HG03442 (cell line): ENCODE results near the gene IFNA14.
"Not testable (repeated sequence)": the region's sequence is repeated elsewhere in the genome, so short reads cannot be mapped to it uniquely, and the experiment has no call there.

Experiments
- ATAC-seq: cut with Tn5 transposase; IDR thresholded peaks from one replicate; pipeline ENCODE4 v1.9.1; 2021; ENCODE audit warnings: mild to moderate bottlenecking, moderate library complexity; ENCODE audit not compliant: unreplicated experiment

Gene IFNA14

DNA sequence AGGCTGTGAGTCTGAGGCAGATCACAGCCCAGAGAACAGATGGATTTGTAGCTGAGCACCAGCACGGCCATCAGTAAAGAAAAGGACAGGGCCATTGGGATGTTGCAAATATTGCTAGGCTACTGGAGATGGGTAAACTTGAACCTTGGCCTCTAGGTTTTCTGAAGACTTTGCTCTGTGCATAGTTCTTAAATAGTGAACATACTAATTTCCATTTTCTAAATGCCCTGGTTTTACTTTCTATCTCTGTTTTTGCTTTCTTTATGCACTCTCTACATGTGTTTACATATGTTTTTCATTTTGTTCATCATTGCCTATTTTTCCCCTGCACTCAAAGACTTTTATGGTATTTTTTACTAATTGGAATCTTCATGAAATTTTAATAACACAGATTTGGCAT, 22.6 kb downstream of the IFNA14 start, which contains the start of gene IFNA16:
Gene IFNA16 (minus strand): TSS at position 101 of the 400 bp plus-strand sequence. CDS start 6 bp downstream, at position 95.
- ATAC-seq = not testable (repeated sequence)

DNA sequence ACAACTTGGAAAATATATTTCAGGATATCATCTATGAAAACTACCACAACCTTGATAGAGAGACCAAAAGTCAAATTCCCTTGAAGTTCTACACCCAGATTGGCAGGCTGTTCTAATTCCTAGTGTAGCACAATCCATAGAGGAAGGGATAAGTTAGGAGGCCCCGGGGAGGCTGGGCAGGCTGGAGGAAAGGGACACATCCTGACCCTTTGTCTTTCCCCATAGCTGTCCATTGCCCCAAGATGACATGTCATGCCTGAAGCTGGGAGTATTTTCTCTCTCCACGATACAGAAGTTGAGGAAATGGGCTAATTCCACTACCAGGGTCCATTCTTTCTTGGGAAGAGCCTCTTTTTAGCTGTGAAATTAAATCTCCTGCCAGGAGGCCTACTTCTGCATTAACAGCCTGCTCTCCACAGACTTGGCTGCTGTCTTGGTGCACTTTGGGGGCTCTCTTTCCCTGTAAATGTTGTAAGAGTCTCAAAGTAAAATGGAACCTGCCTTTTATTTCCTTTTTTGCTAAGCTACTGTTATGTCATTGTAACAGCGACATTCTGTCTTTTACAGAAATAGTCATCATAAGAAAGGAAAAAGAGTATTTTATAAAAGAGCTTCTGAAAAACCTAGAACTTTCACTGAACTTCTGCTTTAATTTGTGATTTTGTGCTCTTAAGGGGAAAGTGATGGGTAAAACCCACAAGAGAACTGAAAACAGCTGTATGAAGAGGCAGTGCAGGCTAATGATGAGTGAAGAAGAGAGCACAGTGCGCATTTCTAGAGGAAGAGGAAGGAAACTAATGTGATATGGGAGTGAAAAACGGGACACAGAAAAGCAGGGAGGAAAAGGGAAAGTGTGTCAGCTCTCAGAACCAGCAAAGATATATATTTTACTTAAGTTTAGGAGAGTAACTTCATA, 26.1 kb downstream of the IFNA14 start:
- ATAC-seq = peak; percentile 73

DNA sequence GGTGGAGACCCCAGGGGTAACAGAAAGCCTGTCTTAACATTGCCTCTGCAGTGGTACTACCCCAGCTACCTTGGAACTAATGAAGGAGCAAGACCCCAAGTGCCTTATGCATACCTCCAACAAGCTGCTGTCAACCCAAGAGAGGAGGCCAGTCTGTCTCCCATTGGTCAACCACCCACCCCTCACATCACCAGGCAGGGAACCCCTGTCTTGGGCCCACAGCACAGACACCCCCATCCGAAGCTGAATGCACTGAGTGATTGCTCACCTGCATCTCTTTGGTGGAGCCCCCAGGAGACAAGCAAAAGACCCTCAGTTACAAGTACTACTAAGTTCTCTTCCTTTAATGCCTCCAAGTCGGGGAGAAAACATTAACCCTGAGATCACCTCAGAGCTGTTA, 27.6 kb downstream of the IFNA14 start:
- ATAC-seq = not testable (repeated sequence)

DNA sequence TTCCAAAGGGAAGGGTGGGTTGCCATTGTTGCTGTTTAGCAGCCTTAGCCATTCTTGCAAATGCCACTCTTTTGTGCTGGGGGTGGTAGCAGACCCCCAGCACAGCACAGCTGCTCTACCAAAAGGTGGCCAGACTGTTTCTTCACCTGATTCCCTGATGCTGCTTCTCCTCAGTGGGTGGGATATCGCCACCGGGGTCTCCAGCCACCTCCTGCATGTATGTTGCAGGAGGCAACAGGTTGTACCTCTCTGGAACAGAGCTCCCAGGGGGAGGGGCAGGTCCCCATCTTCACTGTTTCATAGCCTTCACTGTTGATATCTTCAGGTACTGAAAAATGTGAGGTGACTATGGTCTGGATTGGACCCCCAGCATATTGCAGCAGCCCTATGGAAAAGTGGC, 29.0 kb downstream of the IFNA14 start:
- ATAC-seq = not testable (repeated sequence)

DNA sequence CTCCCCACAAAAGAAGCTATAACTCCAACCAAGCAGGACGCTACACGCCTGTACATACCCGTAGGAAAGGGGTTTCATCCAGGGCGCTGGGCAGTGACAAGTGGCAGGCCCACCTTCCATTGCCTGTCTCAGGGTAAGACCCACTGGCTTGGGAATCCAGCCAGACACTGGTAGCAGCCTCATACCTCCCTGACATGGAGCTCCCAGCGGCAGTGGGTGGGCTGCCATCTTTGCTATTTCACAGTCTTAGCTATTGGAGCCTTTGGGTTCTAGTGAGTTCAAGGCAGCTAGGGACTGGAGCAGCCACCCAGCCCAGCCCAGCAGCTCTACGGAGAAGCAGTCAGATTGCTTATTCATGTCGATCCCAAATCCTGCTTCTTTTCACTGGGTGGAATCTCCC, 29.5 kb downstream of the IFNA14 start:
- ATAC-seq = no peak

DNA sequence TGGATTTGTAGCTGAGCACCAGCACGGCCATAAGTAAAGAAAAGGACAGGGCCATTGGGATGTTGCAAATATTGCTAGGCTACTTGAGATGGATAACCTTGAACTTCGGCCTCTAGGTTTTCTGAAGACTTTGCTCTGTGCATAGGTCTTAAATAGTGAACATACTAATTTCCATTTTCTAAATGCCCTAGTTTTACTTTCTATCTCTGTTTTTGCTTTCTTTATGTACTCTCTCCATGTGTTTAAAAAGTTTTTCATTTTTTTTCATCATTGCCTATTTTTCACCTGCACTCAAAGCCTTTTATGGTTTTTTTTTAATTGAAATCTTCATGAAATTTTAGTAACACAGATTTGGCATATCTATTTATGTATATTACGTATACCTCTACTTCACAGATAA, 32.8 kb downstream of the IFNA14 start, which contains the start of gene IFNA10:
Gene IFNA10 (minus strand): TSS at position 101 of the 400 bp plus-strand sequence. CDS start 46 bp downstream, at position 55.
- not testable (repeated sequence) for ATAC-seq

DNA sequence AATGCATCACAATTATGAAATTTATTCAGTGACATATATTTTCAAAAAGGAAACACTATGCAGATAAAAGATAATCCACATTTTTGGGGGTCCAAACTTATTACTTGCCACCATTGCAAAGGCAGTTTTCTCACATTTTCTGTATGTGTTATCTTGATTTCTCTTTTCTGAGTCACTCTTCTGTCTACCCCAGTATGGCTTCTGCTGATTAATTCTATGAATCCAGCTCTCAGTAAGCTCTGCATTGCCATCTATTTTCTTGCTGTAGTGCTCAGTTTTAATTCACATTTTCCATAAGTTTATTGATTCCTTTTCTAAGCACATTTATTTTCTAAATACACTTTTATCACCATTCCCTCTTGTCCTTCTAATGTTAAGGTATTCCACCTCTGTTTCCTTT, 34.6 kb downstream of the IFNA14 start:
- no peak for ATAC-seq

DNA sequence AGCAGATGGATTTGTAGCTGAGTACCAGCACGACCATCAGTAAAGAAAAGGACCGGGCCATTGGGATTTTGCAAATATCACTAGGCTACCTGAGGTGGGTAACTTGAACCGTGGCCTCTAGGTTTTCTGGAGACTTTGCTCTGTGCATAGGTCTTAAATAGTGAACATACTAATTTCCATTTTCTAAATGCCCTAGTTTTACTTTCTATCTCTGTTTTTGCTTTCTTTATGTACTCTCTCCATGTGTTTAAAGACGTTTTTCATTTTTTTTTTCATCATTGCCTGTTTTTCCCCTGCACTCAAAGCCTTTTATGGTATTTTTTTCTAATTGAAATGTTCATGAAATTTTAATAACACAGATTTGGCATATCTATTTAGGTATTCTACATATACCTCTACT, 37.7 kb downstream of the IFNA14 start, which contains the start of gene IFNA7:
Gene IFNA7 (minus strand): TSS at position 101 of the 400 bp plus-strand sequence. CDS start 40 bp downstream, at position 61.
- ATAC-seq = not testable (repeated sequence)

DNA sequence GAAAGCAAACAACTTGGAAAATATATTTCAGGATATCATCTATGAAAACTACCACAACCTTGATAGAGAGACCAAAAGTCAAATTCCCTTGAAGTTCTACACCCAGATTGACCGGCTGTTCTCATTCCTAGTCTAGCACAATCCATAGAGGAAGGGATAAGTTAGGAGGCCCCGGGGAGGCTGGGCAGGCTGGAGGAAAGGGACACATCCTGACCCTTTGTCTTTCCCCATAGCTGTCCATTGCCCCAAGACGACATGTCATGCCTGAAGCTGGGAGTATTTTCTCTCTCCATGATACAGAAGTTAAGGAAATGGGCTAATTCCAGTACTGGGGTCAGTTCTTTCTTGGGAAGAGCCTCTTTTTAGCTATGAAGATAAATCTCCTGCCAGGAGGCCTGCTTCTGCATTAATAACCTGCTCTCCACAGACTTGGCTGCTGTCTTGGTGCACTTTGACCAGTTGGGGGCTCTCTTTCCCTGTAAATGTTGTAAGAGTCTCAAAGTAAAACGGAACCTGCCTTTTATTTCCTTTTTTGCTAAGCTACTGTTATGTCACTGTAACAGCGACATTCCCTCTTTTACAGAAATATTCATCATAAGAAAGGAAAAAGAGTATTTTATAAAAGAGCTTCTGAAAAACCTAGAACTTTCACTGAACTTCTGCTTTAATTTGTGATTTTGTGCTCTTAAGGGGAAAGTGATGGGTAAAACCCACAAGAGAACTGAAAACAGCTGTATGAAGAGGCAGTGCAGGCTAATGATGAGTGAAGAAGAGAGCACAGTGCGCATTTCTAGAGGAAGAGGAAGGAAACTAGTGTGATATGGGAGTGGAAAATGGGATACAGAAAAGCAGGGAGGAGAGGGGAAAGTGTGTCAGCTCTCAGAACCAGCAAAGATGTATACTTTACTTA, 44.7 kb downstream of the IFNA14 start:
- peak; percentile 95 for ATAC-seq
